ENCODE measurements around the gene AMPD1. TPM values are rescaled to one million over a fixed set of nuclear protein-coding genes. Genes with fewer than 3 reads are reported as not detected.

AMPD1 gene
- total RNA-seq, 2 experiments from 2014 or later, result not detected

DNA sequence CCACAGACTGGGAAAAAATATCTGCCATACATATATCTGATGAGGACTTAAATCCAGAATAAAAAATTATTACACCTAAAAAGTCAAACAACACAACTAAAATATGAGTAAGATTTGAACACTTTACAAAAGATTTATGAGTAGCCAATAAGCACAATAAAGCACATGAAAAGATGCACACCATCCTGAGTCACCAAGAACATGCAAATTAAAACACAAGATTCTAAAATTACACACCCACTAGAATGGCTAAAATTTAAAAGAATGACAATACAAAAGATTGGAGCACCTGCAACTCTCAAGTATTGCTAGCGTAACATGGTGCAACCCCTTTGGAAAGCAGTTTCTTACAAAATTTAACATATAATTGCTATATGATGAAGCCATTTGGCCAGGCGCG is 56.4 kb downstream of the AMPD1 start:
- H3K36me3 Mint-ChIP-seq (ENCODE audit: low read depth), result no peaks in the 10 kb centered on the region
- ATAC-seq (ENCODE audit: poor library complexity), result no peak
- H3K27ac Mint-ChIP-seq, result no peak overlapping the region
- ChIA-PET CTCF (no interaction called here), POLR2A (interaction anchor here (0.6 kb wide), 1 partner anchor 268 kb away, joined by 3 read pairs; no protein-coding TSS in a partner anchor)
- Histone ChIP-seq H3K4me1 (ENCODE audit: insufficient read depth, low read length) (no peaks in the 10 kb centered on the region), H3K27ac (ENCODE audit: low read depth in 1 of 2, low read length in 2 of 2) (no peak overlapping the region), H3K4me3 (ENCODE audit: low read length) (no peak overlapping the region), H3K9me3 (ENCODE audit: control insufficient read depth in 1 of 2, insufficient read depth in 1 of 2, low read length in 2 of 2) (no peaks in the 10 kb centered on the region), H3K36me3 (ENCODE audit: insufficient read depth, low read length) (no peaks in the 10 kb centered on the region), H3K27me3 (ENCODE audit: control insufficient read depth in 1 of 2, insufficient read depth in 2 of 2, low read length in 2 of 2) (no peaks in the 10 kb centered on the region)
- TF ChIP-seq, protein P1, sequence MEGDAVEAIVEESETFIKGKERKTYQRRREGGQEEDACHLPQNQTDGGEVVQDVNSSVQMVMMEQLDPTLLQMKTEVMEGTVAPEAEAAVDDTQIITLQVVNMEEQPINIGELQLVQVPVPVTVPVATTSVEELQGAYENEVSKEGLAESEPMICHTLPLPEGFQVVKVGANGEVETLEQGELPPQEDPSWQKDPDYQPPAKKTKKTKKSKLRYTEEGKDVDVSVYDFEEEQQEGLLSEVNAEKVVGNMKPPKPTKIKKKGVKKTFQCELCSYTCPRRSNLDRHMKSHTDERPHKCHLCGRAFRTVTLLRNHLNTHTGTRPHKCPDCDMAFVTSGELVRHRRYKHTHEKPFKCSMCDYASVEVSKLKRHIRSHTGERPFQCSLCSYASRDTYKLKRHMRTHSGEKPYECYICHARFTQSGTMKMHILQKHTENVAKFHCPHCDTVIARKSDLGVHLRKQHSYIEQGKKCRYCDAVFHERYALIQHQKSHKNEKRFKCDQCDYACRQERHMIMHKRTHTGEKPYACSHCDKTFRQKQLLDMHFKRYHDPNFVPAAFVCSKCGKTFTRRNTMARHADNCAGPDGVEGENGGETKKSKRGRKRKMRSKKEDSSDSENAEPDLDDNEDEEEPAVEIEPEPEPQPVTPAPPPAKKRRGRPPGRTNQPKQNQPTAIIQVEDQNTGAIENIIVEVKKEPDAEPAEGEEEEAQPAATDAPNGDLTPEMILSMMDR (IDR thresholded peaks at IDR 0.05), result no peak
- no peak overlapping the region for H3K4me3 Mint-ChIP-seq
- intact Hi-C loops (cut with DNase I, micrococcal nuclease), result no loop called here
- H3K4me1 Mint-ChIP-seq (ENCODE audit: low read depth), result no peaks in the 10 kb centered on the region
- H3K27me3 Mint-ChIP-seq, result peaks cover 6% of the 10 kb centered on the region
- no peaks in the 10 kb centered on the region for H3K9me3 Mint-ChIP-seq
- DNase-seq, result no peak

DNA sequence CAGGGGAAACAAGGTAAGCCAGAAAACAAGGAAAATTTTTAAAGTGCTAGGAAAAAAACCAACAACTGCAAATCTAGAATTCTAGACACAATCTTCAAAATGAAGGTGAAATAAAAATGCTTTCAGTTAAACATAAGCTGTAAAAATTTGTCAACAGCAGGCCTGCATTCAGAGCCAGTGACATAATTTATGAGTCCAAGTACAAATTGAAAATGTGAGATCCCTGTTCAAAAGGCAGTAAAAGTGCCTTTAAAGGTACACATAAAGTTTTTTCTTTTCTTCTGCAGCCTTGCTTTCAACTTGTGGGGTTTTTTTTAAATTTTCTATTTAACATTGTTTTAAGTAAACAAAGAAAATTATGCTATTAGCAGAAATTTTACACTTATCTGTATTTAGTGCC is 62.9 kb downstream of the AMPD1 start:
- TF ChIP-seq, protein P1 (IDR thresholded peaks at IDR 0.05), result no peak
- no peak overlapping the region for H3K27ac ChIP-seq (ENCODE audit: low read depth in 1 of 2, low read length in 2 of 2)
- peaks cover 0 to 5% of the 10 kb centered on the region in 2 experiments for H3K9me3 ChIP-seq (ENCODE audit: control insufficient read depth in 1 of 2, insufficient read depth in 1 of 2, low read length in 2 of 2)
- peaks cover 31% of the 10 kb centered on the region for H3K27me3 Mint-ChIP-seq
- intact Hi-C loops (cut with DNase I, micrococcal nuclease), result no loop called here
- H3K4me3 ChIP-seq (ENCODE audit: low read length), result no peak overlapping the region
- POLR2A ChIA-PET, result no interaction called here
- no peaks in the 10 kb centered on the region for H3K36me3 ChIP-seq (ENCODE audit: insufficient read depth, low read length)
- peaks cover 6% of the 10 kb centered on the region for H3K9me3 Mint-ChIP-seq
- H3K4me1 ChIP-seq (ENCODE audit: insufficient read depth, low read length), result no peaks in the 10 kb centered on the region
- H3K4me1 Mint-ChIP-seq (ENCODE audit: low read depth), result no peaks in the 10 kb centered on the region
- no peaks in the 10 kb centered on the region for H3K27me3 ChIP-seq (ENCODE audit: control insufficient read depth in 1 of 2, insufficient read depth in 2 of 2, low read length in 2 of 2)
- CTCF ChIA-PET, result no interaction called here
- H3K36me3 Mint-ChIP-seq (ENCODE audit: low read depth), result peaks cover 6% of the 10 kb centered on the region
- ATAC-seq (ENCODE audit: poor library complexity) (no peak), DNase-seq (no peak)
- H3K4me3 Mint-ChIP-seq, result no peak overlapping the region
- H3K27ac Mint-ChIP-seq, result no peak overlapping the region

DNA sequence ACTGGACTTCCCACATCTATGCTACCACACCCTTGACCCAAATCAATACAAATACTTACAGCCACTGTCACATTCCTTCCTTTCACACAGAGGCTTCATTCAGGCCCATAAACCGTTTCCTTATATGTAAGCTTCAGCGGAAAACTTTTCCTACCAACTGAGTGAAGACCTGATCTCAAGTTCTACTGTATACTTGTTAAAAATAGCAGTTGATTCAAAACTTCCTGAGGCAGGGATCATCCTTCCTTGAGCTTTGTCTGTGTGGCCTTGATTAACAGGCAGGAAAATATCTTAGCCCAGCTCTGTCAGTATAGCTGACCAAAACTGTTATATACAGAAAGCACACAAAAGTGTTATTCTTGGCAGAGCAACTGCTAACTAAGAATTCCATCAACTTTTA is 68.2 kb downstream of the AMPD1 start:
- TF ChIP-seq, protein P1 (IDR thresholded peaks at IDR 0.05), result no peak
- peaks cover 6% of the 10 kb centered on the region for H3K9me3 Mint-ChIP-seq
- no peak for DNase-seq
- H3K27me3 Mint-ChIP-seq, result peaks cover 26% of the 10 kb centered on the region
- ChIA-PET POLR2A (no interaction called here), CTCF (no interaction called here)
- Histone ChIP-seq H3K36me3 (ENCODE audit: insufficient read depth, low read length) (no peaks in the 10 kb centered on the region), H3K4me3 (ENCODE audit: low read length) (no peak overlapping the region), H3K4me1 (ENCODE audit: insufficient read depth, low read length) (no peaks in the 10 kb centered on the region), H3K9me3 (ENCODE audit: control insufficient read depth in 1 of 2, insufficient read depth in 1 of 2, low read length in 2 of 2) (peaks cover 0 to 5% of the 10 kb centered on the region in 2 experiments), H3K27ac (ENCODE audit: low read depth in 1 of 2, low read length in 2 of 2) (no peak overlapping the region), H3K27me3 (ENCODE audit: control insufficient read depth in 1 of 2, insufficient read depth in 2 of 2, low read length in 2 of 2) (no peaks in the 10 kb centered on the region)
- no peak overlapping the region for H3K4me3 Mint-ChIP-seq
- peaks cover 6% of the 10 kb centered on the region for H3K36me3 Mint-ChIP-seq (ENCODE audit: low read depth)
- no peak overlapping the region for H3K27ac Mint-ChIP-seq
- intact Hi-C loops (cut with DNase I, micrococcal nuclease), result no loop called here
- ATAC-seq (ENCODE audit: poor library complexity), result no peak
- H3K4me1 Mint-ChIP-seq (ENCODE audit: low read depth), result no peaks in the 10 kb centered on the region
